ENCODE measurements around the gene ZDBF2. TPM values are rescaled to one million over a fixed set of nuclear protein-coding genes. Genes with fewer than 3 reads are reported as not detected.
"Not testable (repeated sequence)": the region's sequence is repeated elsewhere in the genome, so short reads cannot be mapped to it uniquely, and the experiment has no call there.

Gene ZDBF2
- polyA plus RNA-seq (2013, experiment 1 of 2; ENCODE audit: insufficient read length), result 2.3 TPM
- polyA plus RNA-seq (2013, experiment 2 of 2; ENCODE audit: insufficient read length), result 3.2 TPM

DNA sequence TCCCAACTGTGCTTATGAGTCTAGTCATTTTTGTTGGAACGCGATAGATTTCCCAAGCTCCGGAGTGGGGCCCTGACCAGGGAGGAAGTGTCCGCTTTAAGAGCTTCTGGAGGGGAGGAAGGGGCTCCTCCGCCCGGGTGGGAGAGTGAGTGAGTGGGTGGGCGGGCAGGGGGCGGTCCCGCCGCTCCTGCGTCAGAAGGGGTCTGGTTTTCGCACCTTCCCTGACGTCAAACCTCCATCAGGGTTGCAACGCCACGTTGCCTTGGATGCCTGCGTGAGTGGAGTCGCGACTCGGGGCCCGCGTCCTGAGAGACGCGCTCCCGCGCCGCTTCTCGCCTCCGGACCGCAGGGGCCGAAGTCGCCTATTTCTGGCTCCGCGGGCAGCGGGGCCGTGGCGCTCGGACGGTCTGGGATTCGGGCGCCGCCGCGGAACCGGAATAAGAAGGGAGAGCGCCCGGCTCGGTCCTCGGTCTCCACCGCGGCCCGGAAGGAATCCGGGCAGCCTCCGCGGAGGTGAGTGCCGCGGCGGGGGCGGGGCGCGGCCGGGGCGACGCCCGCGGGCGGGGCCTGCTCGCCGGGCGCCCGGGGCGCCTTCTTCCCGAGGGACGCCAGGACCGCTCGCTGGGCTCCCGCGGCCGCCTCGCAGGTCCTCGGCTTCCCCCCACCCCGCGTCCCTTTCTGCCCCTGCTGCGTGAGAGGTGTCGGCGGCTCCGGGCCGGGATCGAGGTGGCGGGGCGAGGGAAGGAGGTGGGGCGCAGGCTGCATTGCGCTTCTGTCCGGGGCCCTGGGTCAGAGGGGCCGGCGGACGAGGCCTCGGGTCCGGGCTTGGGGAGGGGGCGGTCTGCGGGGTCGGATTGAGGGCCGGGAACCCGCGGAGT lies at the start of gene ZDBF2:
ZDBF2 (plus strand) TSS at position 230 of the 878 bp plus-strand sequence. CDS start 7,187 bp downstream, outside the sequence.
- DNase-seq, result peak; percentile 51

- no peak for DNase-seq
Observed at GRCh38 chr2:206225435-206226232, 48.8 kb upstream of the ZDBF2 start.

- DNase-seq, result not testable (repeated sequence)
Observed at GRCh38 chr2:206228636-206229035, 45.8 kb upstream of the ZDBF2 start.

GRCh38 chr2:206229642-206230041 lies 44.8 kb upstream of the ZDBF2 start:
- DNase-seq, result no peak

- DNase-seq, result peak; percentile 40
Observed at GRCh38 chr2:206230060-206230762, 44.3 kb upstream of the ZDBF2 start.

GRCh38 chr2:206231669-206232286 lies 42.7 kb upstream of the ZDBF2 start:
- DNase-seq, result no peak

DNA sequence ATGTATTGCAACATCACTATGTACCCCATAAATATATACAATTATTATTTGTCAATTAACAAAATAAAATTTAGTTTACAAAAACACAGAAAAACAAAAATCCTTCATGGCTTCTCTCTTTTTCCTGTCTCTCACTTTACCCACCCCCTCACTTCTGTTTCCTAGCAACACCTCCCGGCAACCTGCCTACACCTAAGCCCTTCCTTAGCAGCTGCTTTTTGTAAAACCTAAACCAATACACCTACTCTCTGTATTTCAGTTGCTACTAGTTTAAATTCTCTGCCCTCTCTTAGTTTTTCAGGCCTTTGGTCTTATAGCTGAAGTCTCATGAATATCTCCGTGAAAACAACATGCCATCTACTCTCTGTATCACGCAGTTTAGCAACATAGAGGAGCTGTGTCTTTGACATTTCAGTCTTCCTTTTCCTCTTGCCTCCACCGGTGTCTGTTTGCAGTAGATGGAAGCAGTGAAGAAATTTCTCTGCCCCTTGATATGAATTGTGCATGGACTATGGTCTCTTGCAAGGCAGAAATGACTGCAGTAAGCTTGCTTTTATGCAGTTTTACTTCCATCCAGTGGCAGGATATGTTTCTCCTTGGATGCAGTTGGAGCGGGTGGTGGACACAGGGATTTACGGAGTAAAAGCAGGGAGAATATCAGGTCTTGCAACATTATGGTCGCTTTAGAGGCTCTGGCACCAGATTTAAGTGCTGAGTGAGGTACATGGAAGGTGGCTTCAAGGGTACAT lies 42.0 kb upstream of the ZDBF2 start:
- no peak for DNase-seq

DNA sequence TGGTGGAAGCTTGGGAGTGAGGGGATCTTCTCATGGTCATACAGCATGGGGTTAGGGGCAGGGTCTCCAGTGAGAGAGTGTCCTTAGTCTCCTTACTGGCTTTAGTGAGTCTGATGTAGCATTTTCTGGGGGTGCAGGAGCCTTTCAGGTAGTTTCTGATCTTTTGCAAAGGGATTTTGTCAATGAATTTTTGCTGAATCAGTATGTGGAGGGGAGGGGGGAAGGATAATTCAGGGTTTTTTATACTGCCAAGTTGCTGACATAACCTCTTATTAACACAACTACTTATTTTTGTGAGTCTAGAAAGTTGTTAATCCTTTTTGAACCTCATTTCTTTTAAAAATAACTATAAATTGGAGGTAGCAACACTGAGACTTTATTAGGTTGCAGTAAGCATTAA lies 35.3 kb upstream of the ZDBF2 start:
- DNase-seq, result no peak

GRCh38 chr2:206240327-206240726 lies 34.1 kb upstream of the ZDBF2 start:
- no peak for DNase-seq

DNA sequence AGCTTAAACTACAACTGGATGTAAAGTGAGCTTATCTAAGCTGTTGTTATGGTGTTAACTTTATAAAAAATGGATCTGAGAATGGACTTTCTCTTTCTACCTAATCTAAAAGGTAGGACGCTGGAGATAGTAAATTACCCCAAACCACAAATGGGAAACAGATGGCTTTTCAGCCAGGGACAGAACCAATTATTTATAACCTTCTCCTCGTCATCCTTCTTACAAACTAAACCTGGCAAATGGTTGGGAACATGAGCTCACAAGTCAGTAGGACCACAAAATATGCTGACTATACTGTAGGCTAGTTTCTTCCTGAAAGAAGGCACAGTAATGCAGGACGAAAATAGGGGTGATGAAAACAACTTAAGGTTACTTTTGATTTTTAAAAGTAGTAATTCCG lies 32.7 kb upstream of the ZDBF2 start:
- no peak for DNase-seq

- DNase-seq, result no peak
Observed at GRCh38 chr2:206245265-206245672, 29.2 kb upstream of the ZDBF2 start.

GRCh38 chr2:206250041-206250897 lies 24.2 kb upstream of the ZDBF2 start:
- no peak for DNase-seq

GRCh38 chr2:206253125-206253776 lies 21.2 kb upstream of the ZDBF2 start:
- no peak for DNase-seq

DNA sequence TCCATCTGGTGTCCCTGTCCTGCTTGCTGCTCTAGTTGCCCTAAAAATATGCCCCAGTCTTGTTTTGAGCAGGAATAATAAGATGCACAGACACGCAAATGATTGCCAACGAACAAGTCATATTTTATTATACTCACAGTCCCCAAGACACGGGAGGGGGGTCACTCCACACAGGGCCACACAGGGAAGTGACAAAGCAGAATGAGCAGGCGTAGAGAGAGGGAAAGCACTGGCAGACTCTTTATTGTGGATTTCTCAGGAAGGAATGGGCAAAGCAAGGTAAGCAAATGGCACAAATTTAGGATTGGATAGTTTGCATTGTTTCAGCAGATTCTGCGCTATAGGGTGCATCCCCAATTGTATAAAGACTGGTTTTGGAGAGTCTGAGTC lies 20.7 kb upstream of the ZDBF2 start:
- DNase-seq, result no peak

DNA sequence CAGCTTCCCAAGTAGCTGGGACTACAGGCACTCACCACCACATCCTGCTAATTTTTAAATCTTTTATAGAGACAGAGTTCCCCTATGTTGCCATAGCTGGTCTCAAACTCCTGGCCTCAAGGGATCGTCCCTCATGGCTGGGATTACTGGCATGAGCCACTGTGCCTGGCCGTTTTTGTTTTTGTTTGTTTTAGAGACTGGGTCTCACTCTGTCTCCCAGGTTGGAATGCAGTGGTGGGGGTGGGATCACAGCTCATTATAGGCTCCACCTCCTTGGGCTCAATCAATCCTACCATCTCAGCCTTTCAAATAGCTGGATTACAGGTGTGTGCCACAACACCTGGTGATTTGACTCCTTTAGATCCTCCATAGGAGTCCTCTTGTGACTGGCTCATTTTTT lies 19.5 kb upstream of the ZDBF2 start:
- DNase-seq, result no peak

GRCh38 chr2:206256706-206257205 lies 17.7 kb upstream of the ZDBF2 start:
- DNase-seq, result no peak

GRCh38 chr2:206257350-206257749 lies 17.1 kb upstream of the ZDBF2 start:
- no peak for DNase-seq

GRCh38 chr2:206257861-206258260 lies 16.6 kb upstream of the ZDBF2 start:
- DNase-seq, result no peak

DNA sequence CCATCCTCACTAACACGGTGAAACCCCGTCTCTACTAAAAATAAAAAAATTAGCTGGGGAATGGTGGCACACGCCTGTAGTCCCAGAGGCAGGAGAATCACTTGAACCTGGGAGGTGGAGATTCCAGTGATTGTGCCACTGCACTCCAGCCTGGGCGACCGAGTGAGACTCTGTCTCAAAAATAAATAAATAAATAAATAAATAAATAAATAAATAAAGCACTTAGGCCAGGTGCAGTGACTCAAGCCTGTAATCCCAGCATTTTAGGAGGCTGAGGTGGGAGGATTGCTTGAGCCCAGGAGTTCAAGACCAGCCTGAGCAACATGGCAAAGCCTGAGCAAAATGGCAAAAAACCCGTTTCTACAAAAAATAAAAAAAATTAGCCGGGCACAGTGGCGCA lies 15.8 kb upstream of the ZDBF2 start:
- DNase-seq, result not testable (repeated sequence)
